Activated CD8-positive, alpha-beta memory T cell treated with anti-CD3 and anti-CD28 coated beads for 4 hours (primary cell): ENCODE results near the gene ENTPD3.

Source experiments
- DNase-seq, 2 donors: peaks; one replicate each; pipeline ENCODE4 v3.0.0-alpha.2; 2020; ENCODE audit warnings: low read depth in 2 of 2

ENTPD3 gene, protein sequence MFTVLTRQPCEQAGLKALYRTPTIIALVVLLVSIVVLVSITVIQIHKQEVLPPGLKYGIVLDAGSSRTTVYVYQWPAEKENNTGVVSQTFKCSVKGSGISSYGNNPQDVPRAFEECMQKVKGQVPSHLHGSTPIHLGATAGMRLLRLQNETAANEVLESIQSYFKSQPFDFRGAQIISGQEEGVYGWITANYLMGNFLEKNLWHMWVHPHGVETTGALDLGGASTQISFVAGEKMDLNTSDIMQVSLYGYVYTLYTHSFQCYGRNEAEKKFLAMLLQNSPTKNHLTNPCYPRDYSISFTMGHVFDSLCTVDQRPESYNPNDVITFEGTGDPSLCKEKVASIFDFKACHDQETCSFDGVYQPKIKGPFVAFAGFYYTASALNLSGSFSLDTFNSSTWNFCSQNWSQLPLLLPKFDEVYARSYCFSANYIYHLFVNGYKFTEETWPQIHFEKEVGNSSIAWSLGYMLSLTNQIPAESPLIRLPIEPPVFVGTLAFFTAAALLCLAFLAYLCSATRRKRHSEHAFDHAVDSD

DNA sequence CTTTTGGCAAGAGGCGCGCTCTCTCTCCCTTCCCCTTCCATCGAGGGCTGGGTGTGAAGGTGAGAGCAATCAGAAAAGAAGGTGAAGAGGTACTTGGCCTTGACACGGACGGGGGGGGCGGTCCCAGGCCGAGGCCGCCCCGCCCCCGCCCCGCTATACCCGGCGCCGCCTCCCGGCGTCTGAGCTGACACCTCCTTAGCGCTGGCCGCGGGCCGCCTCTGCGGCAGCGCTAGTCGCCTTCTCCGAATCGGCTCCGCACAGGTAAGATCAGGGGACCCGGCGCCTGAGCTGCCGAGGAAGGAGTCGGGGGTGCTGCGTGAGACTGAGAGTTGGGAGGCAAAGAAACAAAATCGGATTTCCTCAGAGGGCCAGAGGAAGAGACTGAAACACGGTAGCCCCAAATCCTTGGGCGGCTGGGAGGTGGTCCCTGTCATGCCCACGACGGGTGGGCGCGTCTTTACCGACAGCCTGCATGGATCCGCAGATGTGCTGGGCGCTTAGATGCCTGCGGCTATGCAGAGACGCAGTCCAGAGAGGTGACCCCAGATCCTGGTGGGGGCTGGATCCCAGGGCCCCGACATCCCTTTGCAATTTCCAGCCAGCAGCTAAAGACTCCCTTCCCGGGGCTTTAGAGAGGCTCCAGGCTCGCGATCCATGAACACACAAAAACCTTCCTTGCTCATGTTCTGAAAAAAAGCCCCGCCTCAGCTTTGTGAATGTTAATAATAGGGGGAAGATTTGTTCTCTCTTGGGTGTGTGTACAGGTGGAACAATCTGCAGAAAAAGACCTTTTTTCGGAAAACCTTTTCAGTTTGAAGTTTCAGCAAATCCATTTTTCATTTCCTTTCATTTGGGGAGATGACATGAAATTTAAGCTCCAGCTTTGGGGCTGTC lies at the start of gene ENTPD3:
ENTPD3 (plus strand) TSS at position 184 of the 894 bp plus-strand sequence. CDS start 874 bp downstream, outside the sequence.
- DNase-seq, result peak in 1 of 2 donors; percentile 3

DNA sequence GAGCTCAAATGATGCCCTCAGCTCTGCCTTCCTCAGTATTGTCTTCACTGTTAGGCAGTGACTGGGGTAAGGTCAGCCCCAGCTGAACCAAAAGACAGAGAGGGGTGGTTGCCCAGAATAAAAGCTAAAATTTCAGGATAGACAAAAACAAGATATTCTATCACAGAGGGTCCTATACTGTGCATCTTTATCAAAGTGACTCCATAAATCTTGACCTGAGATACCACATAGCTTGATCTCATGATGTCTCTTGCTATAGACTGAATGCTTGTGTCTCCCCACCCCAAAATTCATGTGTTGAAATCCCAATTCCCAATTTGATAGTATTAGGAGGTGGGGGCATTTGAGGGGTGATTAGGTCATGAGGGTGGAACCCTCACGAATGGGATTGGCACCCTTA lies 47.1 kb upstream of the ENTPD3 start:
- DNase-seq, result no peak

DNA sequence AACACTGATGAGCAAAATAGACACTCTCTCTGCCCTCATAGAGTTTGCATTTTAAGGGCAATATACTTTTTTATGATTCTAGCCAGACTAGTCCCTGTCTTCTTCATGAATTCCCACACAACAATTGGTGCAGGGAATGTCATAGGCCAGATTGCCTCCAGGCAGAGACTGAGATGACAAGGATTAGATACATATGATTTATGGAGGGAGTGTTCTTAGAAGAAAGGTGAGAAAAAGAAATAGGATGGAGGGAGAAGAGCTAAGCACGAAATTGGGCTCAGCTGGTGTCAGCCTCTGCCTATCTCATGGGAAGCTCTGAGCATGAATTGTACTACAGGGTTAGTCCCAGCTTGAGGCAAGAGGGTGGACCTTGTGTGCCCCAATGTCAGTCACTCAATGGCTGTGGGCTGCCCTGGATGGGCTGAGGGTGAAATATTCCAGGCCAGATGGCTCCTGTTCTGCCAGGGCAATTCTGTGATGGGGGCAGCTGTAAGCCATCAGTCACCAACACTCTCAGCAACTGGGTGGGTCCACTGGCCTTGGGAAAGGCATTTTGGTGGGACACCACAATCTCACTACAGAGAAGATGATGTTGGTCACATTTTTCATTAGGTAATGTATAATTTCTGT lies 46.3 kb upstream of the ENTPD3 start:
- no peak for DNase-seq

DNA sequence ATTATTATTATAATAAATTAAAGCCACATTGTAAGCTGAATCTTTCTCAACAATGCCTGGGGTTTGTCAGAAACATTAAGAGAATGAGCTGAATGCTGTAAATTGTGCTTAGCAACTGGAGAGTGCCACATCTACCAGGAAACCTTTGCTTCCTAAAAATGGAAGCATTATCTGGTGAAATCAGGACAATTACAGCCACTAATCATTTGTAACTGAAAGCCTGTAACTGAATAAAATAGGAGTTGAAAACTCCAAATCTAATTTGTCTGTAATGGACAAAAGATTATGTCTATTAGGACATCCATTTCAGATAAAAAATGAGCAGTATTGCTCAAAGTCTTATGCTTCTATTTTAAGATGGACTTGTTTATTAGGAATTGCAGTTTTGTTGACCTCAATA lies 45.3 kb upstream of the ENTPD3 start:
- no peak for DNase-seq

DNA sequence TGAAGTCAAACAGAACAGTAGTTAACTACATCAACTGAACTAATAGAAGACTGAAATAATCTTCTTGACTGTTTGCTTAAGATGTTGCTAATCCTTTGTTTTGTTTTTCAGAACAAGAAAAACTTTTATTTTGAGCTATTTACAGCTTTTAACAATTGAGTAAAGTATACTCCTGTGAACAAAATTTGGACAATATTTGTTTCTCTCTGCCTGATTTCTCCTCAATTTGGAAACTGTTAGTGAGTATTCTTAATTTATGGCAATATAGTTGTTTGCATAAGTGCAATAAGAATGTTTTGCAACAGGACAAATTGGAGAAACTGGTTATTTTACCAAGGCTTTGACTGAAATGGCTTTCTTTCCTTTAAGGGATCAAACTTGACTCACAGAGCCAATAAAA lies 36.5 kb upstream of the ENTPD3 start:
- no peak for DNase-seq

DNA sequence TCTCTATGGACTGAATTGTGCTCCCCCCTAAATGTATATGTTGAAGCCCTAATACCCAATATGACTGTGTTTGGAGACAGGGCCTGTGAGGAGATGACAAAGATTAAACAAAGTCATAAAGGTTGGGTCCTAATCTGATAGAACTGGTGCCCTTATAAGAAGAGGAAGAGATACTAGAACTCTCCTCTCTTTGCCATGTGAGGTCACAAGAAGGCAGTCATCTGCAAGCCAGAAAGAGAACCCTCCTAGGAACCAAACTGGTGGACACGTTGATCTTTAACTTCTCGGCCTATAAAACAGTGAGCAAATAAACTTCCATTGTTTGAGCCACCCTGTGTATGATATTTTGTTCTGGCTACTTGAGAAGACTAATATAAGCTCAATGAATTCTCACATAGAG lies 31.6 kb upstream of the ENTPD3 start:
- no peak for DNase-seq

DNA sequence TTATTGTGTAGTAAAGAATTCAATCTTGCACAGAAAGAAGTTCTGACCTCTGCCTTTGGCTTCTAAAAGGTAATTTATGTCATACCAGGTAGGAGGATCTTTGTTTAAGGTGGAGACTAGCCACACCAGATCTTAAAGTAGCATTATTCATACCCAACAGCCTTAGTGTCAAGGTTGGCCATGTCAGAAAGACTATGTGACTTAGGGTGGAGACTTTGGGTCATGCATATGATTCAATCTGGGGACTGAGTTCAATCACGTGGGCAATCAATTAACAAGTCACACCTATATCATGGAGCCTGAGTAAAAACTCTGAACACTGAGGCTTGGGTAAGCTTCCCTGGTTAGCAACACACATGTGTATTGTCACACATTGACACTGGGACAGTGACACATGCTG lies 28.5 kb upstream of the ENTPD3 start:
- no peak for DNase-seq

DNA sequence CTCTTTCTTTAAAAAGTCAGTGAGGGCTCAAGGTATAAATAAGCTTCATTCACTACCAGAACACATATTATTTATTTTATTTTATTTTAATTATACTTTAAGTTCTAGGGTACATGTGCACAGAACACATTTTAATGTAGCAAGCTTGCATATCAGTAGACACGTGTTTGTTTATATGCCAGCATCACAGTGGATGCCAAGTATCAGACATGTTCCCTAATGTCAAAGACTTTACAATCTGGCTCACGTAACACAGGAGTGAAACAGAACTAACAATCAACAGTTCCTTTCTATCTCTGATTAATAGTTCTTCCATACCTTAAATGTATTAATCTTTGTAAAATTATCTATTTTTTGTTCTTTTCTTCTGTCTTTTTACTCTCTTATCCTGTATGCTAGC lies 23.3 kb upstream of the ENTPD3 start:
- DNase-seq, result no peak

DNA sequence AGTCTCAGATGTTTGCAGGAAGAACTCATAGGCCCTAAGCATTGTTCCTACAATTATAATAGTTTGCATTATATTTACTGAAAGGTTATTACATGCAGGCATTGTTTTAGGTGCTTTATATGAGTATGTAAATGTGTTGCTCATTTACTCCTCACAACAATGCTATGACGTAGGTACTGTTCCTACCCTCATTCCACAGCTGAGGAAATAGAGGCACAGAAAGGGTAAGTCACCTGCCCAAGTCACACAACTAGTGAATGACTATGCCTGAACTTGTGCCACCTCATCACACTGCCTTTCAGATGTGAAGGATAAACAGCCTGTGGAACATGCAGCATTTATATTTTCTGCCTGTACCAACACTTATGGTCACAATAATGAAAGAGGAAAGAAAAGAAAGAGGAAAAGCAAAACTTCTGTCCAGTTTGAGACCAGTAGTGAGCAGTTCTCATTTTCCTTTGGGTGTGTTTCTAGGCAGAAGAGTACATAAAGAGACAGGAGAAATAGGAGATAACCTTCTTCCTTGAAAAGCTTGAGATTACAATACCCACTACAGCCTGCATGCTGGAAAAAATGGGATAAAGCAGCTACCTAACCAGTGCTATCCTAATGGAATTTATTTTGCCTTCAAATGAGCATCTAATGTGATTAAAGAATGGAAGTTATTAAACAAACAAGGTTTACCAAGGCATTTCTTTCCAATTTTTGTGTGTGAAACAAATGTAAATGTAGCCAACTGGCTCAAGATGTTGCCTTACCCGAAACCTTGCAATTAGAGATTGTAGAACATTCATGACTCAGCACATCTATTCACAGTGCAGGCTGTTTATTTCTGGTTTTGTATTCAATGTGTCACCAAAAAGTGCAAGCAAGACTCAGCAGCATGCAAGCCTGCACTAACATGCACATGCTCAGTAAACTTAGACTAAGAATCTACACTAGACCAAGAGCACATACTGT lies 20.5 kb upstream of the ENTPD3 start:
- DNase-seq, result no peak

DNA sequence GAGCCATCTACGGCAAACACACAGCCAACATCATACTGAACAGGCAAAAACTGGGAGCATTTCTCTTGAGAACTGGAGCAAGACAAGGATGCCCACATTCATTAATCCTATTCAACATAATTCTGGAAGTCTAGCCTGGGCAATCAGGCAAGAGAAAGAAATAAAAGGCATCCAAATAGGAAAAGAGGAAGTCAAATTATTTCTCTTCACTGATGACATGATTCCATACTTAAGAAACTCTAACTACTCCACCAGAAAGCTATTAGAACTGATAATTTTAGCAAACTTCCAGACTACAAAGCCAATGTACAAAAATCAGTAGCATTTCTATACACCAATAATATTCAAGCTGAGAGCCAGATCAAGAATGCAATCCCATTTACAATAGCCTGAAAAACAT lies 17.3 kb upstream of the ENTPD3 start:
- no peak for DNase-seq

DNA sequence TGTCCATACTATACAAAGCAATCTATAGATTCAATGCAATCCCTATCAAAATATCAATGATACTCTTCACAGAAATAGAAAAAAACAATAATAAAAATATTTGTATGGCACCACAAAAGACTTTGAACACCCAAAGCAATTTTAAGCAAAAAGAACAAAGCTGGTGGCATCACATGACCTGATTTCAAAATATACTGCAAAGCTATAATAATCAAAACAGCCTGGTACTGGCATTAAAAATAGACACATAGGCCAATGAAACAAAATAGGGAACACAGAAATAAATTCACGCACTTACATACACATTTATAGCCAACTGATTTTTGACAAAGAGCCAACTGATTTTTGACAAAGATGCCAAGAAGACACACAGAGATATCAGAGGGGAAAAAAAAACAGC lies 9.2 kb upstream of the ENTPD3 start:
- DNase-seq, result no peak

DNA sequence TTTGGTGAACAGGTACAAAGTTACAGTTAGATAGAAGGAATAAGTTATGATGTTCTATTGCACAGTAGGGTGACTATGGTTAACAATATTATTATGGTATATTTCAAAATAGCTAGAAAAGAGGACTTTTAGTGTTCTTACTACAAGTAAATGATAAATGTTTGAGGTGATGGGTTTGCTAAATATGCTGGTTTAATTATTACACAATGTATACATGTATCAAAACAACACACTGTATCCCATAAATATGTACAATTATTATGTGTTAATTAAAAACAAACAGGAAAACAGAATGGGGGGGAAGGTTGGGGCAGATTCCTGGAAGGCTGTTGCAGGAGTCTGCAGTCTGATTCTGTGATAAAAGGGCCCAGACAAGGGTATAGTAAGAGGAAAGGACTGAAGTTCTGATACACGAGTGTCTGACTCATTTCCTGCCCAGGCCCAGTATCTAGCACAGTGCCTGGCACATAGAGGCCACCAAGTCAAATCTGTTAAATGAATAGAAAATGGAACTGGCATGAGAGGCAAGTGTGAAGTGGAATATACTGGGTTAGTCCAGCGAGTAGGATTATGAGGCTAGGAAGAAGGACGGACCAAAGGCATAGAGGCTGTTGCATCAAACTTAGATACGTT lies 7.2 kb upstream of the ENTPD3 start:
- DNase-seq, result no peak

DNA sequence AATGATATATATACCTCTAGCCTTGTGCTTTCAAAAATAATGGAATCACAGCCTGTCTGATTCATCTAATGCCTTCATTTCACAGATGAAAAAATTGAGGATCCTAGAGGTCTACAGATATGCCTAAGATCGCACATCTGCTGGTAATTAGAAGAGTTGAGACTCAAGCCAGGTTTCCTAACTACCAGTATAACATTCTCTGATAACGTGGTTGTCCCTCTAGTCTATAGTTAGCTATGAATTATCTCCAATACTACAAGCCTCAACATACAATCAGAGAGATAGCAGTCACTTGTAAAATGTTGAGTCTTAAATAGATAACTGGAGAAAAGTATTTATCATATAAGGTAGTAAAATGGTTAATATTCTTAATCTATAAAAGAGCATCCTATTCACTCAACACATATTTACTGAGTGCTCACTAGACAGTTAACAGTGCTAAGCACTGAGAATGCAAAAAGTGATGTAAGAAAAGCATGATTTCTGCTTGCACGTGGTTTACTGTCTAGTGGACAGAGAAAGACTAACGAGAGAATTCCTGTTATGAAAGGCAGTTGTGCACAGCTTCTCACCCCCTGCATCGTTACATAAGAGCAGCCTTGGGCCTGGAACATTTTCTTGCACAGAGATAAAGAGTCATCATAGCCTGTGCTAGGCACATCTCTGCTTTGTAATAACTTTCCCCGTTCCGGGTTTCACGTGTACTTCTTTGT lies 4.9 kb upstream of the ENTPD3 start:
- DNase-seq, result no peak

DNA sequence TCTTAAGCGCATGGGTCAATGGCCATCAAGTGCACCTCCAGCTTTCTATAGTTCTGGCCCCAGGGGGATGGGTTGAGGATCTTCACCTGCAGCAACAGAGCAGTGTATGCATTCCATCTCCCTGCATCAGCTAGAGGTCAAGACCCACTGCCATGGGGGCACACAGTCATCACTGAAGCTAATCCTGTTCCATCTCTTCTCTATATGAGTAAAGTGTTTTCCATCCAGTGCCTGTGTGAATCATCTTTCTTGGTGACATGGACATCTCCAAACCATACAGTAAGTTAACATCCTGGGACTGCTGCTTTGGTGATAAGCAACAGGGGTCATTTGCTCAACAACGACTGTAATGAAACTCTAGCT lies 4.4 kb upstream of the ENTPD3 start:
- no peak for DNase-seq

DNA sequence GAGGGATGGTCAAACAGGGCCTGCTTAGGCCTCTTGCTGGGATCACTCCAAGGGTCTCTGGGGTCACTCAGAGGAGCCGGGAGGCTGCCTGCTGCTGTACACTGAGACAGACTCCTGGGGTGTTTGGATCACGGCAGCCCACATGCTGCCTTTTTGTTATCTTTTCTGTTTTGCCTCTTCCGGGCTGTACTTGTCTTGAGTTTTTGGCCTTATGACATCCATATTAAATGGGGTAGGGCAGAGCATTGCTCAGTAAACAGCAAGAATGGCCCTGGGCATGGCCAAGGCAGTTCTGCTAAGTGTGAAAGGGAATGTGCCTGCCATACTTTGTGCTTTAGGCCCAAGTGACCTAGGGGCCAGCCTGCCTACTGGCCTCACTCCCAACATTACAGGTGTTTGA lies 771 bp upstream of the ENTPD3 start:
- DNase-seq, result no peak

DNA sequence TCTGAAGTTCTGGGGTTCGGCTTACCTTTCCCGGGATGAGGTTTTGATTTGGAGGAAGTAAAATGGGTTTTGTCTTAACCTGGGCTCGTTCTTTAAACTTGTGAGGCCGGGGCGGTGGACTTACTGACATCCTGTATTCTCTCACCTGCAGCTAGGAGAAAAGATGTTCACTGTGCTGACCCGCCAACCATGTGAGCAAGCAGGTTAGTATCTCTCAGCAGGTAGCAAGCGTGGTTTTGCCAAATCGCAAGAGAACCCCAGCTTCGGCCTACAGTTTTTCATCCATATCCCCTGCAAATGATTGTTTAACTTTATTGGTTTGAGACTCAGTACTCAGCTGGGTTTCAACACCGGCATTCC lies 891 bp downstream of the ENTPD3 start:
- DNase-seq, result no peak

DNA sequence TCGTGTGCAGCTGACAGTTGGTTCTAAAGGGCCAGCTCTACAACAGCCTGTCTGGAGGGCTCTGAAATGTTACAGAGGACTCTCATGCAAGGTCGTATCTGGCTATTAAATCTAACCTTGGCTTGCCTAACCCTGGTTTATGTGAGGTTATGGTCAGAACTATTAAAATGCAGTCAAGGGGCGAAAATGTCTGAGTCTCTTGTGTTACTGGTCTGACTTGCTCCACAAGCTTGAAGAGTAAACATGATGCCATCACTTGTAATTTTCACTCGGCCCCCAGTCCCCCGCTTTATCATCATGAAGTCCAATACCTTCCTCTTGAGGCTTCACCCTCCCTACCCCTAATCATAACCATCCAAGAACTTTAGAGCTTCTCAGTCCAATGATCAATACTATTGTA lies 9.4 kb downstream of the ENTPD3 start:
- no peak for DNase-seq

DNA sequence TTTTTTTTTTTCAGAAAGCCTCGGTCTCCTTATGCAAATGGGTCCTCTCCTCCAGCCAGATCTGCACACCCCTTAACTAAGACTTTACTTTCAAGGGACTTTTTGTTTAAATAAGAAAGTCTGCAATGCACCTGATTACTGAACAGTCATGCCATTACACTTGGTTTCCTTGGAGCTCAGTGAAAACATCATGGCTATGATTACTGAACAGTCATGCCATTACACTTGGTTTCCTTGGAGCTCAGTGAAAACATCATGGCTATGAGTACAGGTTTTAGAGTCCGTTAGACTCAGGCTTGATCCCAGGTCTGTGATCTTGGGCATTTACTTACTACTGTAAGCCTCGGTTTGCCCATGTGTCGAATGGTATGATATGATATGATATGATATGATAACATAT lies 10.1 kb downstream of the ENTPD3 start:
- DNase-seq, result no peak

DNA sequence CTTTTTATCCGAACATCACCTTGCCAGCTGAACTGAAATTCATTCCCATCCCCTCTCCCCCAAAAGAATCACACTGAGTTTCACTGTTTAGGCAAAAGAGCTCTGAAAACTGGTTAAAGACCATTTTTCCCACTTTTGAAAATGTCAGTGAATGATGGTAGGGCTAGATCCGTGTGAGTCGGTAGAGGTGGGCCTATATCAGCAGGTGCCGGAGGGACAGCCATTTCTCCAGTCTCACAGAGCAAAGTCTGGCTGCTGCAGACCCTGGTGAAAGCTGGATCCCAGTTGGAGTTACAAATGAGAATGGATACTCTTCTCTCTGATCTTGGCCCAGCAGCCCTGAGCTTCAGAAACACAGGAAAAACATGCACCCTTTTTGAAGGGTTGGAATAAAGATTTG lies 10.9 kb downstream of the ENTPD3 start:
- DNase-seq, result no peak

DNA sequence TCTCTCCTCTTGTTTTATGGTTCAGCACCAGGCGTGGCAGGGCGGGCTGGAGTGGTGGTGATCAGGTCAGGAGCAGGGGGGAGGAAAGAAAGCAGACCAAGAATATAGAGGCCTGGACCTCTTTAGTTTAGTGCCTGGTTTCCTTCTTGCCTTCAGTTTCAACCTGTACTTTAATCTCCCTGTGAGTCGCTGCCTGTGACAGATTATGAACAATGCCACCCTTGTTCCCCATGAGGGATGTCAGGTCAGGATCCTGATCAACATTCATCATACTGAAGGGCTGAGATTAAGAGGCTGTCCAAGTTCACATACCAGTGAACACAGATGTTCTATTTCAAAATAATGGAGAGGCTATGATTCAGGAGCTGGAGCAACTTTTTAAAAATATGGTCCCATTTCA lies 11.4 kb downstream of the ENTPD3 start:
- no peak for DNase-seq
